ENCODE results near the gene PDE4D.

Gene PDE4D

GRCh38 chr5:59661954-59662615 is 231.4 kb downstream of the PDE4D start:
- no peak for DNase-seq (ENCODE audit: low read depth in 2 of 3, low spot score in 1 of 3)

GRCh38 chr5:59661311-59661710 is 232.2 kb downstream of the PDE4D start:
- no peak for DNase-seq (ENCODE audit: low read depth in 2 of 3, low spot score in 1 of 3)

- no peak for DNase-seq (ENCODE audit: low read depth in 2 of 3, low spot score in 1 of 3)
These were observed 232.8 kb downstream of the PDE4D start for GRCh38 chr5:59660737-59661136.

GRCh38 chr5:59656351-59657254 is 236.9 kb downstream of the PDE4D start:
- no peak for DNase-seq (ENCODE audit: low read depth in 2 of 3, low spot score in 1 of 3)

- no peak for DNase-seq (ENCODE audit: low read depth in 2 of 3, low spot score in 1 of 3)
These were observed 237.7 kb downstream of the PDE4D start for GRCh38 chr5:59655693-59656309.

- DNase-seq (ENCODE audit: low read depth in 2 of 3, low spot score in 1 of 3): no peak
These were observed 238.8 kb downstream of the PDE4D start for GRCh38 chr5:59654691-59655090.

- DNase-seq (ENCODE audit: low read depth in 2 of 3, low spot score in 1 of 3): no peak
These were observed 241.1 kb downstream of the PDE4D start for GRCh38 chr5:59652449-59652848.

GRCh38 chr5:59648949-59649921 is 244.3 kb downstream of the PDE4D start:
- DNase-seq (ENCODE audit: low read depth in 2 of 3, low spot score in 1 of 3): no peak

- no peak for DNase-seq (ENCODE audit: low read depth in 2 of 3, low spot score in 1 of 3)
These were observed 245.3 kb downstream of the PDE4D start for GRCh38 chr5:59648038-59648831.

GRCh38 chr5:59645380-59645779 is 248.1 kb downstream of the PDE4D start:
- DNase-seq (ENCODE audit: low read depth in 2 of 3, low spot score in 1 of 3): no peak

GRCh38 chr5:59640411-59640810 is 253.1 kb downstream of the PDE4D start:
- no peak for DNase-seq (ENCODE audit: low read depth in 2 of 3, low spot score in 1 of 3)

- no peak for DNase-seq (ENCODE audit: low read depth in 2 of 3, low spot score in 1 of 3)
These were observed 255.5 kb downstream of the PDE4D start for GRCh38 chr5:59637884-59638580.

GRCh38 chr5:59629561-59629960 is 264.0 kb downstream of the PDE4D start:
- DNase-seq (ENCODE audit: low read depth in 2 of 3, low spot score in 1 of 3): no peak

- DNase-seq (ENCODE audit: low read depth in 2 of 3, low spot score in 1 of 3): no peak
These were observed 265.3 kb downstream of the PDE4D start for GRCh38 chr5:59628062-59628828.

- DNase-seq (ENCODE audit: low read depth in 2 of 3, low spot score in 1 of 3): no peak
These were observed 268.6 kb downstream of the PDE4D start for GRCh38 chr5:59624898-59625297.

GRCh38 chr5:59622848-59623247 is 270.7 kb downstream of the PDE4D start:
- DNase-seq (ENCODE audit: low read depth in 2 of 3, low spot score in 1 of 3): no peak

GRCh38 chr5:59621477-59621876 is 272.0 kb downstream of the PDE4D start:
- DNase-seq (ENCODE audit: low read depth in 2 of 3, low spot score in 1 of 3): no peak

- DNase-seq (ENCODE audit: low read depth in 2 of 3, low spot score in 1 of 3): no peak
These were observed 272.9 kb downstream of the PDE4D start for GRCh38 chr5:59620535-59621212.

Measured in stimulated activated CD4-positive, alpha-beta T cell treated with anti-CD3 and anti-CD28 coated beads, Interleukin-12 subunit alpha, Interleukin-12 subunit beta, amount 100 ng/mL, for 48 hours (primary cell).